ENCODE data around the gene CENPB. TPM values are rescaled to one million over a fixed set of nuclear protein-coding genes. Genes with fewer than 3 reads are reported as not detected.
A peak's percentile ranks its signal among the peaks of the same experiment; 100 is the strongest.

Gene CENPB
- total and polyA plus RNA-seq, 4 donors: 44.7 to 89.4 (median 83.2) TPM

DNA sequence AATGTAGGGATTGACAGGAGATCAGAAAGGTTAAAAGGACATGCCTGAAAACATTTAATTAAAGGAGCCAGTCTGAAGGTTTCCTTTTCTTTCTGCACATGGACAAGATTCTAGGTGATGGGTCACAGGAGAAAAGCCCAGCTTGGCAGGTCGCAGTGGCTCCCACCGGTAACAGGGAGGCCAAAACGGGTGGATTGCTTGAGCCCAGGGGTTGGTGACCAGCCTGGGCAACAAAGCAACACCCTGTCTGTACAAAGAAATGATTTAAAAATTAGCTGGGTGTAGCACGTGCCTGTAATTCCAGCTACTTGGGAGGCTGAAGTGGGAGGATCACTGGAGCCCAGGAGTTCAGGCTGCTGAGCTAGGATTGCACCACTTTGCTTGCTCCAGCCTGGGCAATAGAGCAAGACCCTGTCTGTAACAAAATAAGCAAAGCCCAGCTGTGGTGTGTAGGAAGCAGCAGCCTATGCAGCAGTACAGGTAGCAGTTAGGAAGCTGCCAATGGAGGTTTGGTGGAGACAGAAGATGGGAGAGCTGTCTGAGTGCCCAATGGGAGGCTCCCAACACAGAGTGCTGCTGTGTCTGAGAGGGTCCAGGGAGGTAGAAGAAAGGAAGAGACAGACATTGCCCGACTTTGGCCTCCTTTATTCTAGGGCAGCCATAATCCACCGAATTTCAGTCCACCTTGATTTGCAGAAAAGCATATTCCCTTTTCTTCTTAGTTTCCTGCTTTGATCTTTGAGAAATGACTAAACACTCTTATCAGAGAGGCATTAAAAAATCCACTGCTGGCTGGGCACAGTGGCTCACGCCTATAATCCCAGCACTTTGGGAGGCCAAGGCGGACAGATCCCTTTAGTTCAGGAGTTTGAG is 26.7 kb upstream of the CENPB start:
- DNase-seq: no peak

DNA sequence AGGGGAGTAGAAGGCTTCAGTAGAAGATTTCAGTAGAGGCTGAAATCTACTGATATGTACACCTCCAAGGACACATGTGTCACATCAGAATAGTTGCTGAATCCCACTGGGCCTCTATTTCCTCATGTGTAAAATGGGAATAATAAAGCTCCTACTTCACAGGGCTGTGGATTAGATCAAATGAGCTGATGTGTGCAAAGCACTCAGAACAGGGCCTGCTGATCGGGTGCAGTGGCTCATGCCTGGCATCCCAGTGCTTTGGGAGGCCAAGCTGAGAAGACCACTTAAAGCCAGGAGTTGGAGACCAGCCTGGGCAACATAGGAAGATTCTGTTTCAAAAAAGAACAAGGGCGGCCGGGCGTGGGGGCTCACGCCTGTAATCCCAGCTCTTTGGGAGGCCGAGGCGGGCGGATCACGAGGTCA is 25.7 kb upstream of the CENPB start:
- Histone ChIP-seq H3K4me3 (ENCODE audit: low read length in 2 of 2) (no peak overlapping the region), H3K27ac (ENCODE audit: low read depth in 1 of 2, low read length in 2 of 2) (peak overlapping the region in 1 of 2 donors; percentile 80), H3K27me3 (ENCODE audit: control insufficient read depth in 1 of 2, insufficient read depth in 2 of 2, low read length in 1 of 2) (no peaks in the 10 kb centered on the region), H3K9me3 (ENCODE audit: control insufficient read depth, low read length) (no peaks in the 10 kb centered on the region), H3K4me1 (ENCODE audit: control insufficient read depth in 1 of 2, insufficient read depth in 2 of 2, low read length in 2 of 2) (no peaks in the 10 kb centered on the region), H3K36me3 (ENCODE audit: control insufficient read depth in 1 of 2, insufficient read depth in 2 of 2, low read length in 1 of 2) (no peaks in the 10 kb centered on the region)
- 95 to 96% methylated on average over 7 to 9 of the region's 9 CpGs for WGBS, 2 donors
- intact Hi-C loops (cut with DNase I): no loop called here
- DNase-seq (peak; percentile 42 to 54), ATAC-seq (ENCODE audit: low FRiP score) (no peak)

More for the DNA sequence above, 26.7 kb upstream of the CENPB start:
- H3K27me3 ChIP-seq (ENCODE audit: control insufficient read depth in 1 of 2, insufficient read depth in 2 of 2, low read length in 1 of 2): no peaks in the 10 kb centered on the region
- no peak overlapping the region for H3K4me3 ChIP-seq (ENCODE audit: low read length in 2 of 2)
- peak overlapping the region in 1 of 2 donors; percentile 26 for H3K27ac ChIP-seq (ENCODE audit: low read depth in 1 of 2, low read length in 2 of 2)
- H3K4me1 ChIP-seq (ENCODE audit: control insufficient read depth in 1 of 2, insufficient read depth in 2 of 2, low read length in 2 of 2): no peaks in the 10 kb centered on the region
- H3K9me3 ChIP-seq (ENCODE audit: control insufficient read depth, low read length): no peaks in the 10 kb centered on the region
- intact Hi-C loops (cut with DNase I): no loop called here
- no peak for ATAC-seq (ENCODE audit: low FRiP score)
- no peaks in the 10 kb centered on the region for H3K36me3 ChIP-seq (ENCODE audit: control insufficient read depth in 1 of 2, insufficient read depth in 2 of 2, low read length in 1 of 2)
- 65% methylated on average over 8 of the region's 8 CpGs for WGBS, 2 donors

DNA sequence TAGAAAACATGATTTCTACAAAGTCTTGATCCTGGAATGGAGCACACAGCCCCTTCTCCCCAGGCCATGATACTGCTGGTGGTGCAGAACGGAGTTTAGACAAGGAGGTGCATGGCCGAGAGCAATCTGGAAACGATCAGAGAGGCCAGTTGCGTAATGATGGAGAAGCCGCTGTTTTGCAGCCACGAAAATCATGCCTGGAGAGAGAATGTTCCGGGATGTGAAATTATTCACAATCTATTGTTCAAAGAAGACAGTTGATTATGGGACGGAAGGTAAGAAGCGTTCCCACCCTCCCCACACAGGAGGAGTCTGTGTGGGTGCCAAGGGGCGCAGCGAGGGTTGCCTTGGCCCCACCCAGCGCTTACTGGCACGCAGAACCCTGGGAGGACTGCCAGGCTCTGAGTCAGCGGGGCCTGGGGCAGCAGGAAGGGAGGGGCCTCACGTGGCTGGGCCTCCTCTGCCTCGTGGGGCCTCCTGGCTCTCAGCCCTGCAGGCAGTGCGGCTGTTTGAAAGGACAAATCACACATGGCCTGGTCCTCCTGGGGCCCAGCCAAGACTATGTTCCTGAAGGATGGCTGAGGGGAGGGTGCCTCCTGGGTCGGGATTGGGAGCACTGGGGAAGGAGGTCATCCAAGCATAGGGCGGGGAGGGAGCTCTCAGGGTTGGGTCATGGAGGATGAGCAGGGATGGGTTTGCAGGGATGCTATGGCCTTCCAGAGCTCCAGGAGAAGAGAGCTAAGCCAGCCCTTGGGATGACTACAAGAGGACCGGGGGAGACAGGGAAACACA is 25.1 kb upstream of the CENPB start:
- Histone ChIP-seq H3K4me3 (ENCODE audit: low read length in 2 of 2) (peak overlapping the region; percentile 22 to 37), H3K4me1 (ENCODE audit: control insufficient read depth in 1 of 2, insufficient read depth in 2 of 2, low read length in 2 of 2) (no peaks in the 10 kb centered on the region), H3K27me3 (ENCODE audit: control insufficient read depth in 1 of 2, insufficient read depth in 2 of 2, low read length in 1 of 2) (no peaks in the 10 kb centered on the region), H3K36me3 (ENCODE audit: control insufficient read depth in 1 of 2, insufficient read depth in 2 of 2, low read length in 1 of 2) (no peaks in the 10 kb centered on the region), H3K9me3 (ENCODE audit: control insufficient read depth, low read length) (no peaks in the 10 kb centered on the region), H3K27ac (ENCODE audit: low read depth in 1 of 2, low read length in 2 of 2) (peak overlapping the region; percentile 68 to 80)
- 2% methylated on average over 20 of the region's 20 CpGs for WGBS, 2 donors
- ATAC-seq (ENCODE audit: low FRiP score): peak; percentile 95
- peak; percentile 99 for DNase-seq
- intact Hi-C loops (cut with DNase I): no loop called here

DNA sequence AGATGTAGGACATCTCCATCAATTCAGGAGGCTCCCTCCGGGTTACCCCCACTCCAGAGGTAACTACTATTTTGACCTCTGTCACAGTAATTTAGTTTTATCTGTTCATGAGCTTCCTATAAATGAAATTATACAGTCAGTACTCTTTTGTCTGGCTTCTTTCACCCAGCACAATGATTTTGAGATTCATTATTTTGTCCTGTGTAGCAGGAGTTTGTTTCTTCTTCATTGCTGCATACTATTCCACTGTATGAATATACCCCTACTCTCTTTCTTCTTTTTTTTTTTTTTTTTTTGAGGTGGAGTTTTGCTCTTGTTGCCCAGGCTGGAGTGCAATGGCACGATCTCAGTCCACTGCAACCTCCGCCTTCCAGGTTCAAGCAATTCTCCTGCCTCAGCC is 22.0 kb upstream of the CENPB start:
- intact Hi-C loops (cut with DNase I): no loop called here
- no peaks in the 10 kb centered on the region for H3K9me3 ChIP-seq (ENCODE audit: control insufficient read depth, low read length)
- no peaks in the 10 kb centered on the region for H3K4me1 ChIP-seq (ENCODE audit: control insufficient read depth in 1 of 2, insufficient read depth in 2 of 2, low read length in 2 of 2)
- H3K36me3 ChIP-seq (ENCODE audit: control insufficient read depth in 1 of 2, insufficient read depth in 2 of 2, low read length in 1 of 2): peaks cover 0 to 2% of the 10 kb centered on the region in 2 donors
- H3K27me3 ChIP-seq (ENCODE audit: control insufficient read depth in 1 of 2, insufficient read depth in 2 of 2, low read length in 1 of 2): no peaks in the 10 kb centered on the region
- peak overlapping the region; percentile 10 to 49 for H3K27ac ChIP-seq (ENCODE audit: low read depth in 1 of 2, low read length in 2 of 2)
- no peak overlapping the region for H3K4me3 ChIP-seq (ENCODE audit: low read length in 2 of 2)
- 91 to 94% methylated on average over 3 of the region's 3 CpGs for WGBS, 2 donors
- no peak for DNase-seq
- ATAC-seq (ENCODE audit: low FRiP score): no peak

DNA sequence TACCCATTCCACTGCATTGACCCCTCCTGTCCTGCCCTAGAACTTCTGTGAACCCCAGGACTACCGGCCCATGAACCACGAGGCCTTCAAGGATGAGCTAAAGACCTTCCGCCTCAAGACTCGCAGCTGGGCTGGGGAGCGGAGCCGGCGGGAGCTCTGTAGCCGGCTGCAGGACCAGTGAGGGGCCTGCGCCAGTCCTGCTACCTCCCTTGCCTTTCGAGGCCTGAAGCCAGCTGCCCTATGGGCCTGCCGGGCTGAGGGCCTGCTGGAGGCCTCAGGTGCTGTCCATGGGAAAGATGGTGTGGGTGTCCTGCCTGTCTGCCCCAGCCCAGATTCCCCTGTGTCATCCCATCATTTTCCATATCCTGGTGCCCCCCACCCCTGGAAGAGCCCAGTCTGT is 18.2 kb upstream of the CENPB start:
- Histone ChIP-seq H3K9me3 (ENCODE audit: control insufficient read depth, low read length) (no peaks in the 10 kb centered on the region), H3K4me1 (ENCODE audit: control insufficient read depth in 1 of 2, insufficient read depth in 2 of 2, low read length in 2 of 2) (no peaks in the 10 kb centered on the region), H3K27ac (ENCODE audit: low read depth in 1 of 2, low read length in 2 of 2) (no peak overlapping the region), H3K27me3 (ENCODE audit: control insufficient read depth in 1 of 2, insufficient read depth in 2 of 2, low read length in 1 of 2) (no peaks in the 10 kb centered on the region), H3K36me3 (ENCODE audit: control insufficient read depth in 1 of 2, insufficient read depth in 2 of 2, low read length in 1 of 2) (peaks cover 0 to 4% of the 10 kb centered on the region in 2 donors), H3K4me3 (ENCODE audit: low read length in 2 of 2) (no peak overlapping the region)
- intact Hi-C loops (cut with DNase I): no loop called here
- no peak for DNase-seq
- WGBS, 2 donors: 91 to 93% methylated on average over 11 of the region's 11 CpGs
- ATAC-seq (ENCODE audit: low FRiP score): no peak

DNA sequence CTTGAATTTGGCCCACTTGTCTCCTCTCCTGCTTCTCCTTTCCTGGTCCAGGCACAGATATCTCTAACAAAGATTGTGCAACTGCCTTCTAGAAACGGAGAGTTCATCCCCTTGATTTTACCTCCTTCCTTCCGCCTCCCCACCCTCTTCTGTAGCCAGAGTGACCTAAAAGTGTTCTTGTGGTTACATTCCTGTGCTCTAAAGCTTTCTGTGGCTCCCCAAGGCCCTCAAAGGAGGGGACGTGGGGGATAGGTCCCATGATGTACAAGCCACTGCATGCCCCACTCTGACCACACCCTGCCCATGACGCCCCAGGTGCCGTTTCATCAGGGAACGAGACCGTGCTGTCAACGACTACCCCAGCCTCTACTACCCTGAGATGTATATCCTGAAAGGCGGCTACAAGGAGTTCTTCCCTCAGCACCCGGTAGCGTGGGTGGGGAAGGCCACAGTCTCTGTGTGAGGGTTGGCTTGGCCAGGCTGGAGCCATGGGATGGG is 17.8 kb upstream of the CENPB start:
- intact Hi-C loops (cut with DNase I): no loop called here
- H3K4me1 ChIP-seq (ENCODE audit: control insufficient read depth in 1 of 2, insufficient read depth in 2 of 2, low read length in 2 of 2): no peaks in the 10 kb centered on the region
- H3K27ac ChIP-seq (ENCODE audit: low read depth in 1 of 2, low read length in 2 of 2): no peak overlapping the region
- H3K4me3 ChIP-seq (ENCODE audit: low read length in 2 of 2): no peak overlapping the region
- WGBS, 2 donors: 82 to 84% methylated on average over 11 of the region's 11 CpGs
- H3K9me3 ChIP-seq (ENCODE audit: control insufficient read depth, low read length): no peaks in the 10 kb centered on the region
- ATAC-seq (ENCODE audit: low FRiP score) (no peak), DNase-seq (peak in 1 of 2 donors; percentile 41)
- H3K36me3 ChIP-seq (ENCODE audit: control insufficient read depth in 1 of 2, insufficient read depth in 2 of 2, low read length in 1 of 2): peaks cover 0 to 4% of the 10 kb centered on the region in 2 donors
- no peaks in the 10 kb centered on the region for H3K27me3 ChIP-seq (ENCODE audit: control insufficient read depth in 1 of 2, insufficient read depth in 2 of 2, low read length in 1 of 2)

DNA sequence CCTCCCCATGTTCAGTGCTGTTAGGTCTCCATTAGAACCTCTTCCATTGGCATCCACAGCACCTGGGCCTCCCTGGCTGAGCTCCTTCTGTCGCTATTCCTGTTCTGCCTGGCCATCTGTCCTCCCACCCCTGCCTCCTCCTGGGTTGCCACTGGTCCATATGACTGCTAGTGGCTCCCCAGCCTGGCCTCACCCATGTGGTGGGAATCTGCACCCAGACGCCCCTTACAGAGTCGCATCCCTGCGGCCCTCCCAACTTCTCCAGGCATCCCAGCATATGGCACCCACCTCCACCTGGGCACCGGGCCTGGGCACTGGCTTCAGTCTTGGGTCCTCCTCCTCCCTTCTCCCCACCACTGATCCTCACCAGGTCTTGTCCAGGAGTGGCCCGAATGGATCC is 17.3 kb upstream of the CENPB start:
- Histone ChIP-seq H3K4me1 (ENCODE audit: control insufficient read depth in 1 of 2, insufficient read depth in 2 of 2, low read length in 2 of 2) (no peaks in the 10 kb centered on the region), H3K27ac (ENCODE audit: low read depth in 1 of 2, low read length in 2 of 2) (no peak overlapping the region), H3K36me3 (ENCODE audit: control insufficient read depth in 1 of 2, insufficient read depth in 2 of 2, low read length in 1 of 2) (peaks cover 0 to 4% of the 10 kb centered on the region in 2 donors), H3K4me3 (ENCODE audit: low read length in 2 of 2) (no peak overlapping the region), H3K9me3 (ENCODE audit: control insufficient read depth, low read length) (no peaks in the 10 kb centered on the region), H3K27me3 (ENCODE audit: control insufficient read depth in 1 of 2, insufficient read depth in 2 of 2, low read length in 1 of 2) (no peaks in the 10 kb centered on the region)
- ATAC-seq (ENCODE audit: low FRiP score) (no peak), DNase-seq (no peak)
- WGBS, 2 donors: 80 to 91% methylated on average over 6 of the region's 6 CpGs
- intact Hi-C loops (cut with DNase I): no loop called here

DNA sequence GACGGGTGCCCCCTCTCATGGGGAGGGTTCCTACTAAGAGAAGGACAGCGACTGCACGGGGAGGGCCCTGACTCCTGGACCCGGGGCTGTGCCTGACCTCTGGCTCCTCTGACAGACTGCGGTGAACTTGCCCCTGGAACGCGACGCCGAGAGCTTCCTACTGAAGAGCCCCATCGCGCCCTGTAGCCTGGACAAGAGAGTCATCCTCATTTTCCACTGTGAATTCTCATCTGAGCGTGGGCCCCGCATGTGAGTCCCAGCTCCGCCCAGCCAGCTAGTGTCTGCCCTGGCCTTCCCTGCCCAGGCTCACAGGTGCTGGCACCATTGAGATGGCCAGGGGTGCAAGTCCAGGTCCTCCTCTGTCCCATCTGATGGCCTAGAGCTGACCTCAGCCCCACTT is 16.7 kb upstream of the CENPB start:
- DNase-seq (peak in 1 of 2 donors; percentile 40), ATAC-seq (ENCODE audit: low FRiP score) (no peak)
- H3K4me1 ChIP-seq (ENCODE audit: control insufficient read depth in 1 of 2, insufficient read depth in 2 of 2, low read length in 2 of 2): no peaks in the 10 kb centered on the region
- H3K36me3 ChIP-seq (ENCODE audit: control insufficient read depth in 1 of 2, insufficient read depth in 2 of 2, low read length in 1 of 2): peaks cover 0 to 4% of the 10 kb centered on the region in 2 donors
- no peaks in the 10 kb centered on the region for H3K27me3 ChIP-seq (ENCODE audit: control insufficient read depth in 1 of 2, insufficient read depth in 2 of 2, low read length in 1 of 2)
- no peaks in the 10 kb centered on the region for H3K9me3 ChIP-seq (ENCODE audit: control insufficient read depth, low read length)
- WGBS, 2 donors: 90 to 95% methylated on average over 14 of the region's 14 CpGs
- no peak overlapping the region for H3K4me3 ChIP-seq (ENCODE audit: low read length in 2 of 2)
- intact Hi-C loops (cut with DNase I): no loop called here
- H3K27ac ChIP-seq (ENCODE audit: low read depth in 1 of 2, low read length in 2 of 2): no peak overlapping the region

Data from aorta (tissue), 5 donors.